HepG2 (cell line): ENCODE data around the gene BABAM2. TPM values are rescaled to one million over a fixed set of nuclear protein-coding genes. Genes with fewer than 3 reads are reported as not detected.

Source experiments
- ATAC-seq: fragments of 200-7000 bp; cut with Tn5 transposase; 3 replicates; pipeline ENCODE4 v1.9.1; 2020; ENCODE audit warnings: mild to moderate bottlenecking, moderate library complexity
- BruUV-seq: library from RNA; stranded (reverse); fragments of 400-500 nt; replicated peaks from 2 replicates; lab custom pipeline; 2021; lab: Mats Ljungman, UMichigan
- CTCF ChIA-PET: fragments of 300-600 bp; formaldehyde crosslinking; extraction: SDS; loops from one replicate; lab custom pipeline; 2021; ENCODE audit warnings: low total read pairs, inconsistent platforms, low intra/inter-chr PET ratio; lab: Yijun Ruan, JAX
- POLR2A ChIA-PET: fragments of 350-600 bp; sonication (Branson Sonifier 250); formaldehyde crosslinking; loops from one replicate; lab custom pipeline; 2020; ENCODE audit warnings: antibody characterized with exemption, inconsistent platforms; lab: Yijun Ruan, JAX
- DNase-seq: peaks from one replicate; pipeline ENCODE4 v3.0.0-alpha.2; 2015; ENCODE audit warnings: low spot score
- FAIRE-seq: peaks from 3 replicates; lab custom pipeline; 2011; peaks lifted over from hg19 to GRCh38; lab: Jason Lieb, UNC
- H2AFZ ChIP-seq: one replicate; pipeline ENCODE4 v1.6.1; 2011; ENCODE audit warnings: low read length, inconsistent platforms
- H3K27ac ChIP-seq: fragments of 300-600 bp; 3 replicates; pipeline ENCODE4 v1.8.0; 2011; ENCODE audit warnings: mixed run types, mild to moderate bottlenecking, mixed read lengths, low read length, inconsistent platforms; ENCODE audit not compliant: insufficient read depth; ENCODE audit errors: extremely low read length
- H3K27me3 ChIP-seq, 2 experiments: fragments of 200-600 bp in 1 of 2; 2 replicates in 1 of 2; 3 replicates in 1 of 2; pipeline versions ENCODE4 v1.6.0 to v1.8.0; 2011; ENCODE audit warnings: low read length in 2 of 2, mild to moderate bottlenecking in 2 of 2, moderate library complexity in 2 of 2, inconsistent platforms in 1 of 2; ENCODE audit not compliant: insufficient read depth in 2 of 2, control insufficient read depth in 1 of 2
- H3K36me3 ChIP-seq, 2 experiments: fragments of 200-600 bp in 1 of 2; replicated peaks in 1 of 2; 2 replicates in 1 of 2; 3 replicates in 1 of 2; pipeline versions ENCODE4 v1.5.1 to v1.8.0; 2011; ENCODE audit warnings: low read length in 2 of 2, inconsistent platforms in 1 of 2; ENCODE audit not compliant: insufficient read depth in 2 of 2, control insufficient read depth in 1 of 2
- H3K4me1 ChIP-seq: 2 replicates; pipeline ENCODE4 v1.5.1; 2012; ENCODE audit warnings: low read length, inconsistent platforms; ENCODE audit not compliant: insufficient read depth
- H3K4me2 ChIP-seq: 2 replicates; pipeline ENCODE4 v1.6.0; 2011; ENCODE audit warnings: low read depth, low read length, inconsistent platforms
- H3K4me3 ChIP-seq, 3 experiments: fragments of 200-600 bp in 1 of 3; sonication (generic), shearing (Covaris generic) in 1 of 3; replicated peaks in 1 of 3; 2 replicates each; pipeline ENCODE4 v1.5.1; 2011 to 2016; ENCODE audit warnings: low read length in 3 of 3, inconsistent platforms in 2 of 3, low read depth in 2 of 3, mild to moderate bottlenecking in 2 of 3, control low read depth in 1 of 3, mixed read lengths in 1 of 3; ENCODE audit not compliant: insufficient read depth in 1 of 3
- H3K79me2 ChIP-seq: one replicate; pipeline ENCODE4 v1.6.1; 2011; ENCODE audit warnings: low read length, inconsistent platforms; ENCODE audit not compliant: insufficient read depth
- H3K9ac ChIP-seq: 2 replicates; pipeline ENCODE4 v1.6.0; 2011; ENCODE audit warnings: mild to moderate bottlenecking, low read depth, low read length, inconsistent platforms; ENCODE audit not compliant: insufficient read depth
- H3K9me3 ChIP-seq: 2 replicates; pipeline ENCODE4 v1.5.1; 2012; ENCODE audit warnings: mild to moderate bottlenecking, low read length
- H4K20me1 ChIP-seq: 2 replicates; pipeline ENCODE4 v1.6.0; 2011; ENCODE audit warnings: inconsistent platforms, mild to moderate bottlenecking, low read length, moderate library complexity; ENCODE audit not compliant: insufficient read depth
- ATF7-NPFF ChIP-seq: sonication (generic); formaldehyde crosslinking; IDR thresholded peaks from 2 replicates; pipeline ENCODE4 v1.8.1; 2023; ENCODE audit warnings: mild to moderate bottlenecking, low read depth, missing genetic modification reagents, moderate library complexity
- CHD4 ChIP-seq: fragments of 200-600 bp; sonication (generic); IDR thresholded peaks from 2 replicates; pipeline ENCODE4 v1.7.0; 2017; ENCODE audit warnings: mild to moderate bottlenecking, low read length, borderline replicate concordance
- E2F1 ChIP-seq: sonication (generic); formaldehyde crosslinking; IDR thresholded peaks from 2 replicates; pipeline ENCODE4 v1.5.0; 2020; ENCODE audit warnings: missing genetic modification reagents
- GABPA ChIP-seq, 2 experiments: IDR thresholded peaks; 2 replicates each; pipeline ENCODE4 v1.6.1; 2011 to 2016; ENCODE audit warnings: low read depth in 2 of 2, low read length in 1 of 2, missing biosample characterization in 1 of 2, missing genetic modification characterization in 1 of 2
- KDM3A ChIP-seq: IDR thresholded peaks from 2 replicates; pipeline ENCODE4 v1.6.1; 2018; ENCODE audit warnings: low read depth, missing compliant biosample characterization
- RFXAP ChIP-seq: sonication (generic); formaldehyde crosslinking; IDR thresholded peaks from 2 replicates; pipeline ENCODE4 v1.4.0; 2020; ENCODE audit warnings: missing genetic modification reagents, borderline replicate concordance
- THAP8 ChIP-seq: sonication (generic); formaldehyde crosslinking; IDR thresholded peaks from 2 replicates; pipeline ENCODE4 v1.5.1; 2020; ENCODE audit warnings: missing genetic modification reagents, mild to moderate bottlenecking, borderline replicate concordance
- TIGD3 ChIP-seq: sonication (generic); formaldehyde crosslinking; IDR thresholded peaks from 2 replicates; pipeline ENCODE4 v1.5.1; 2020; ENCODE audit warnings: mild to moderate bottlenecking, missing genetic modification reagents, borderline replicate concordance
- ZBTB46 ChIP-seq: sonication (generic); formaldehyde crosslinking; IDR thresholded peaks from 2 replicates; pipeline ENCODE4 v1.4.0; 2020; ENCODE audit warnings: mild to moderate bottlenecking, missing genetic modification reagents, borderline replicate concordance
- ZNF513 ChIP-seq: sonication (generic); formaldehyde crosslinking; conservative IDR thresholded peaks from 2 replicates; pipeline ENCODE4 v1.5.0; 2020; ENCODE audit warnings: missing genetic modification reagents
- WGBS: methylation state at CpG from one replicate; pipeline ENCODE4 v1.1.6; 2017; ENCODE audit warnings: low lambda C conversion rate; 5-methylcytosine and 5-hydroxymethylcytosine counted together
- in situ Hi-C: cut with HindIII; loops from 2 replicates; pipeline ENCODE4 v1.10.0; 2017; ENCODE audit warnings: low pct_unique_long_range_greater_than_20kb; ENCODE audit not compliant: extremely low pct_ligation_motif_present
- intact Hi-C: fragments of 100-400 bp; cut with micrococcal nuclease; formaldehyde crosslinking; loops from one replicate; pipeline ENCODE4 v1.10.0; 2022; ENCODE audit not compliant: unreplicated experiment
- polyA plus RNA-seq, 8 experiments: library from polyadenylated mRNA; depleted of rRNA in 3 of 8; stranded (reverse) in 7 of 8; unstranded in 1 of 8; fragments of >200 nt; fragmentation: Illumina TruSeq in 4 of 8; extraction: Trizol in 4 of 8; gene quantifications; 2 replicates each; pipeline versions ENCODE4 v1.2.1 to v1.2.3, GENCODE V29; 2011 to 2016; ENCODE audit warnings: low read depth in 4 of 8, missing spikeins in 1 of 8, mixed read lengths in 1 of 8; ENCODE audit not compliant: insufficient read depth in 1 of 8
- total RNA-seq, 5 experiments: library from RNA; depleted of rRNA; stranded (reverse); fragments of >200 nt; fragmentation: Illumina TruSeq; extraction: Trizol; gene quantifications; 2 replicates each; pipeline ENCODE4 v1.2.3, GENCODE V29; 2016; ENCODE audit warnings: low read depth in 1 of 5

The BABAM2 gene
- total and polyA plus RNA-seq, 2 of the 13 experiments (the other 11 are each of a cell fraction or from before 2014, with no cell fraction given), result 24.9 to 28.0 TPM

GRCh38 chr2:28036307-28036706 lies 145.8 kb downstream of the BABAM2 start:
- H3K9ac ChIP-seq, result no peak overlapping the region
- no peaks in the 10 kb centered on the region for H3K9me3 ChIP-seq
- H4K20me1 ChIP-seq, result no peaks in the 10 kb centered on the region
- H3K27me3 ChIP-seq, result no peaks in the 10 kb centered on the region
- no peak overlapping the region for H2AFZ ChIP-seq
- no peak for DNase-seq
- no peaks in the 10 kb centered on the region; a peak in 1 of 5 replicates for H3K36me3 ChIP-seq
- no peak overlapping the region for H3K4me2 ChIP-seq
- intact Hi-C loops, result no loop called here
- no peaks in the 10 kb centered on the region for H3K79me2 ChIP-seq
- H3K4me1 ChIP-seq, result no peaks in the 10 kb centered on the region
- CTCF ChIA-PET, result no interaction called here
- no peak overlapping the region for H3K27ac ChIP-seq
- POLR2A ChIA-PET, result no interaction called here
- TF ChIP-seq KDM3A (CRISPR knock-in tag) (no peak), GABPA (IDR thresholded peaks at IDR 0.05; ENCODE audit: low read depth, low read length) (no peak), GABPA (CRISPR knock-in tag; IDR thresholded peaks at IDR 0.05; ENCODE audit: low read depth) (no peak), ZNF513 (CRISPR knock-in tag) (no peak), ZBTB46 (CRISPR knock-in tag) (no peak), THAP8 (CRISPR knock-in tag) (no peak), TIGD3 (CRISPR knock-in tag) (no peak), CHD4 (no peak), E2F1 (CRISPR knock-in tag) (no peak), RFXAP (CRISPR knock-in tag) (no peak), ATF7-NPFF (CRISPR knock-in tag) (no peak)
- TF ChIP-seq, all 625 proteins: peak for 0
- no peak overlapping the region for H3K4me3 ChIP-seq
- ATAC-seq (no peak), FAIRE-seq (no peak)
- 95% methylated on average over 1 of the region's 1 CpG for WGBS
- in situ Hi-C loops, result no loop called here
- no TSS peak for BruUV-seq
